Measurements from ENCODE around the gene DAG1.

DNA sequence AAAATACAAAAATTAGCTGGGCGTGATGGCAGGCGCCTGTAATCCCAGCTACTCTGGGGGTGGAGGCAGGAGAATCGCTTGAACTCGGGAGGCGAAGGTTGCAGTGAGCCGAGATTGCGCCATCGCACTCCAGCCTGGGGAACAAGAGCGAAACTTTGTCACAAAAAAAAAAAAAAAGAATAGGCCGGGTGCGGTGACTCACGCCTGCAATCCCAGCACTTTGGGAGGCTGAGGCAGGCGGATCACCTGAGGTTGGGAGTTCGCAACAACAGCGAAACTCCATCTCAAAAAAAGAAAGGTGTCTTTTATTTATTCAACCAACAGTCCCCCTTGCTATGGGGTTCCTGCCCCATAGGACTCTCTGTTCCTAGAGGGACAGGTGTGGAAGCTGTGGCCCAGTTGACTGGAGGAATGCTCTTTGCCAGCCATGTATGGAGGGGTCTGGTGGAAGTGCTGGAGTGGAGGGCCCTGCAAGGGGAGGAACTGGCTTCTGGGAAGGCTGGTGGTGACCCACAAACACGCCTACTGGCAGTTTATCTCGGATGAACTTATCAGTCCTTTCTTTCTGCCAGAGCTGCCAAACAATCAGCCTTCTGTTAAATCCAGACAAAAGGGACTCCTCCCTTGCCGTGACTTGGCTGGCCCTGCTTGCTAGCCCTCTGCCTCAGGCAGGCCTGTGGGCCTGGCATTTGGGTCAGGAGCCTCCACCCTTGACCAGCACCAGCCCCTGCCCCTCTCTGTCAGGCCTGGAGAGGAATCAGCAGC, 4.6 kb upstream of the DAG1 start:
- no peak for TF ChIP-seq EZH2 (IDR thresholded peaks at IDR 0.05; ENCODE audit: low read length, unreplicated experiment)
- TF ChIP-seq, protein P1, sequence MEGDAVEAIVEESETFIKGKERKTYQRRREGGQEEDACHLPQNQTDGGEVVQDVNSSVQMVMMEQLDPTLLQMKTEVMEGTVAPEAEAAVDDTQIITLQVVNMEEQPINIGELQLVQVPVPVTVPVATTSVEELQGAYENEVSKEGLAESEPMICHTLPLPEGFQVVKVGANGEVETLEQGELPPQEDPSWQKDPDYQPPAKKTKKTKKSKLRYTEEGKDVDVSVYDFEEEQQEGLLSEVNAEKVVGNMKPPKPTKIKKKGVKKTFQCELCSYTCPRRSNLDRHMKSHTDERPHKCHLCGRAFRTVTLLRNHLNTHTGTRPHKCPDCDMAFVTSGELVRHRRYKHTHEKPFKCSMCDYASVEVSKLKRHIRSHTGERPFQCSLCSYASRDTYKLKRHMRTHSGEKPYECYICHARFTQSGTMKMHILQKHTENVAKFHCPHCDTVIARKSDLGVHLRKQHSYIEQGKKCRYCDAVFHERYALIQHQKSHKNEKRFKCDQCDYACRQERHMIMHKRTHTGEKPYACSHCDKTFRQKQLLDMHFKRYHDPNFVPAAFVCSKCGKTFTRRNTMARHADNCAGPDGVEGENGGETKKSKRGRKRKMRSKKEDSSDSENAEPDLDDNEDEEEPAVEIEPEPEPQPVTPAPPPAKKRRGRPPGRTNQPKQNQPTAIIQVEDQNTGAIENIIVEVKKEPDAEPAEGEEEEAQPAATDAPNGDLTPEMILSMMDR (conservative IDR thresholded peaks at IDR 0.05; ENCODE audit: low read depth, low read length) = no peak
- TF ChIP-seq EZH2phosphoT487 (IDR thresholded peaks at IDR 0.05; ENCODE audit: borderline replicate concordance, low read length) = no peak

Data from PC-3 (cell line).